ENCODE data around the gene MYO5B.

The MYO5B gene

GRCh38 chr18:49966090-49966489, 228.9 kb downstream of the MYO5B start:
- peaks cover 0 to 15% (median 12%) of the 10 kb centered on the region in 5 experiments for H3K27me3 ChIP-seq (replicated peaks in 2 of 5; ENCODE audit: control insufficient read depth in 4 of 5, insufficient read depth in 5 of 5, low read length in 4 of 5)
- no peak for DNase-seq
- H3K9me3 ChIP-seq (ENCODE audit: control extremely low read depth in 1 of 5, control insufficient read depth in 4 of 5, insufficient read depth in 2 of 5, low read depth in 1 of 5, low read length in 4 of 5) = no peaks in the 10 kb centered on the region
- POLR2A ChIA-PET = no interaction called here
- H3K36me3 ChIP-seq (ENCODE audit: control insufficient read depth in 4 of 4, insufficient read depth in 4 of 4, low read length in 3 of 4) = no peaks in the 10 kb centered on the region
- WGBS (ENCODE audit: insufficient coverage) = 81% methylated on average over 3 of the region's 3 CpGs
- no peaks in the 10 kb centered on the region for H3K4me1 ChIP-seq (ENCODE audit: control extremely low read depth in 1 of 4, control insufficient read depth in 4 of 4, insufficient read depth in 4 of 4, low read length in 3 of 4)
- no peak overlapping the region for H3K4me3 ChIP-seq (ENCODE audit: control insufficient read depth in 1 of 7, extremely low read depth in 1 of 7, insufficient read depth in 4 of 7, low read depth in 2 of 7, low read length in 6 of 7)
- no peak overlapping the region for H3K27ac ChIP-seq (ENCODE audit: insufficient read depth in 1 of 2, low read depth in 1 of 2, low read length in 2 of 2, poor library complexity in 1 of 2, severe bottlenecking in 2 of 2)
- CTCF ChIA-PET = no interaction called here

GRCh38 chr18:49963217-49963616, 231.7 kb downstream of the MYO5B start:
- POLR2A ChIA-PET = no interaction called here
- peaks cover 0 to 38% (median 8%) of the 10 kb centered on the region in 5 experiments for H3K27me3 ChIP-seq (replicated peaks in 2 of 5; ENCODE audit: control insufficient read depth in 4 of 5, insufficient read depth in 5 of 5, low read length in 4 of 5)
- CTCF ChIA-PET = no interaction called here
- H3K4me1 ChIP-seq (ENCODE audit: control extremely low read depth in 1 of 4, control insufficient read depth in 4 of 4, insufficient read depth in 4 of 4, low read length in 3 of 4) = peaks cover 0 to 4% (median 1%) of the 10 kb centered on the region in 4 experiments
- H3K9me3 ChIP-seq (ENCODE audit: control extremely low read depth in 1 of 5, control insufficient read depth in 4 of 5, insufficient read depth in 2 of 5, low read depth in 1 of 5, low read length in 4 of 5) = no peaks in the 10 kb centered on the region
- no peak for DNase-seq
- 97% methylated on average over 4 of the region's 4 CpGs for WGBS (ENCODE audit: insufficient coverage)
- no peak overlapping the region for H3K4me3 ChIP-seq (ENCODE audit: control insufficient read depth in 1 of 7, extremely low read depth in 1 of 7, insufficient read depth in 4 of 7, low read depth in 2 of 7, low read length in 6 of 7)
- no peaks in the 10 kb centered on the region for H3K36me3 ChIP-seq (ENCODE audit: control insufficient read depth in 4 of 4, insufficient read depth in 4 of 4, low read length in 3 of 4)
- H3K27ac ChIP-seq (ENCODE audit: insufficient read depth in 1 of 2, low read depth in 1 of 2, low read length in 2 of 2, poor library complexity in 1 of 2, severe bottlenecking in 2 of 2) = no peak overlapping the region

- H3K4me3 ChIP-seq (ENCODE audit: control insufficient read depth in 1 of 7, extremely low read depth in 1 of 7, insufficient read depth in 4 of 7, low read depth in 2 of 7, low read length in 6 of 7) = no peak overlapping the region
- no peaks in the 10 kb centered on the region for H3K36me3 ChIP-seq (ENCODE audit: control insufficient read depth in 4 of 4, insufficient read depth in 4 of 4, low read length in 3 of 4)
- DNase-seq = no peak
- POLR2A ChIA-PET = no interaction called here
- WGBS (ENCODE audit: insufficient coverage) = no CpG with 5 or more reads among the region's 2 CpGs
- H3K9me3 ChIP-seq (ENCODE audit: control extremely low read depth in 1 of 5, control insufficient read depth in 4 of 5, insufficient read depth in 2 of 5, low read depth in 1 of 5, low read length in 4 of 5) = no peaks in the 10 kb centered on the region
- peaks cover 0 to 11% (median 6%) of the 10 kb centered on the region in 4 experiments for H3K4me1 ChIP-seq (ENCODE audit: control extremely low read depth in 1 of 4, control insufficient read depth in 4 of 4, insufficient read depth in 4 of 4, low read length in 3 of 4)
- H3K27ac ChIP-seq (ENCODE audit: insufficient read depth in 1 of 2, low read depth in 1 of 2, low read length in 2 of 2, poor library complexity in 1 of 2, severe bottlenecking in 2 of 2) = no peak overlapping the region
- H3K27me3 ChIP-seq (replicated peaks in 2 of 5; ENCODE audit: control insufficient read depth in 4 of 5, insufficient read depth in 5 of 5, low read length in 4 of 5) = peaks cover 0 to 44% (median 8%) of the 10 kb centered on the region in 5 experiments
- CTCF ChIA-PET = no interaction called here
Measured at GRCh38 chr18:49961271-49961670, 233.7 kb downstream of the MYO5B start.

- Histone ChIP-seq H3K27ac (ENCODE audit: insufficient read depth in 1 of 2, low read depth in 1 of 2, low read length in 2 of 2, poor library complexity in 1 of 2, severe bottlenecking in 2 of 2) (no peak overlapping the region), H3K27me3 (replicated peaks in 2 of 5; ENCODE audit: control insufficient read depth in 4 of 5, insufficient read depth in 5 of 5, low read length in 4 of 5) (peaks cover 0 to 44% (median 4%) of the 10 kb centered on the region in 5 experiments), H3K4me1 (ENCODE audit: control extremely low read depth in 1 of 4, control insufficient read depth in 4 of 4, insufficient read depth in 4 of 4, low read length in 3 of 4) (peaks cover 0 to 11% (median 6%) of the 10 kb centered on the region in 4 experiments), H3K36me3 (ENCODE audit: control insufficient read depth in 4 of 4, insufficient read depth in 4 of 4, low read length in 3 of 4) (no peaks in the 10 kb centered on the region), H3K4me3 (ENCODE audit: control insufficient read depth in 1 of 7, extremely low read depth in 1 of 7, insufficient read depth in 4 of 7, low read depth in 2 of 7, low read length in 6 of 7) (no peak overlapping the region), H3K9me3 (ENCODE audit: control extremely low read depth in 1 of 5, control insufficient read depth in 4 of 5, insufficient read depth in 2 of 5, low read depth in 1 of 5, low read length in 4 of 5) (no peaks in the 10 kb centered on the region)
- 91% methylated on average over 4 of the region's 4 CpGs for WGBS (ENCODE audit: insufficient coverage)
- ChIA-PET CTCF (no interaction called here), POLR2A (no interaction called here)
- DNase-seq = no peak
Measured at GRCh38 chr18:49960376-49960775, 234.6 kb downstream of the MYO5B start.

GRCh38 chr18:49959176-49959575, 235.8 kb downstream of the MYO5B start:
- CTCF ChIA-PET = no interaction called here

GRCh38 chr18:49955263-49955662, 239.7 kb downstream of the MYO5B start:
- H3K27me3 ChIP-seq (replicated peaks in 2 of 5; ENCODE audit: control insufficient read depth in 4 of 5, insufficient read depth in 5 of 5, low read length in 4 of 5) = peaks cover 0 to 61% (median 7%) of the 10 kb centered on the region in 5 experiments
- POLR2A ChIA-PET = no interaction called here
- WGBS (ENCODE audit: insufficient coverage) = 100% methylated on average over 4 of the region's 5 CpGs
- CTCF ChIA-PET = no interaction called here
- H3K4me3 ChIP-seq (ENCODE audit: control insufficient read depth in 1 of 7, extremely low read depth in 1 of 7, insufficient read depth in 4 of 7, low read depth in 2 of 7, low read length in 6 of 7) = no peak overlapping the region
- peaks cover under 1 to 11% (median 6%) of the 10 kb centered on the region in 4 experiments for H3K4me1 ChIP-seq (ENCODE audit: control extremely low read depth in 1 of 4, control insufficient read depth in 4 of 4, insufficient read depth in 4 of 4, low read length in 3 of 4)
- no peak for DNase-seq
- H3K36me3 ChIP-seq (ENCODE audit: control insufficient read depth in 4 of 4, insufficient read depth in 4 of 4, low read length in 3 of 4) = no peaks in the 10 kb centered on the region
- H3K27ac ChIP-seq (ENCODE audit: insufficient read depth in 1 of 2, low read depth in 1 of 2, low read length in 2 of 2, poor library complexity in 1 of 2, severe bottlenecking in 2 of 2) = no peak overlapping the region
- no peaks in the 10 kb centered on the region for H3K9me3 ChIP-seq (ENCODE audit: control extremely low read depth in 1 of 5, control insufficient read depth in 4 of 5, insufficient read depth in 2 of 5, low read depth in 1 of 5, low read length in 4 of 5)

More at GRCh38 chr18:49959176-49959575, 235.8 kb downstream of the MYO5B start:
- peaks cover 0 to 56% (median 6%) of the 10 kb centered on the region in 5 experiments for H3K27me3 ChIP-seq (replicated peaks in 2 of 5; ENCODE audit: control insufficient read depth in 4 of 5, insufficient read depth in 5 of 5, low read length in 4 of 5)
- H3K4me3 ChIP-seq (ENCODE audit: control insufficient read depth in 1 of 7, extremely low read depth in 1 of 7, insufficient read depth in 4 of 7, low read depth in 2 of 7, low read length in 6 of 7) = no peak overlapping the region
- no peak overlapping the region for H3K27ac ChIP-seq (ENCODE audit: insufficient read depth in 1 of 2, low read depth in 1 of 2, low read length in 2 of 2, poor library complexity in 1 of 2, severe bottlenecking in 2 of 2)
- H3K36me3 ChIP-seq (ENCODE audit: control insufficient read depth in 4 of 4, insufficient read depth in 4 of 4, low read length in 3 of 4) = no peaks in the 10 kb centered on the region
- POLR2A ChIA-PET = no interaction called here
- H3K9me3 ChIP-seq (ENCODE audit: control extremely low read depth in 1 of 5, control insufficient read depth in 4 of 5, insufficient read depth in 2 of 5, low read depth in 1 of 5, low read length in 4 of 5) = no peaks in the 10 kb centered on the region
- no peak for DNase-seq
- H3K4me1 ChIP-seq (ENCODE audit: control extremely low read depth in 1 of 4, control insufficient read depth in 4 of 4, insufficient read depth in 4 of 4, low read length in 3 of 4) = peaks cover 0 to 11% (median 6%) of the 10 kb centered on the region in 4 experiments
- 69% methylated on average over 5 of the region's 5 CpGs for WGBS (ENCODE audit: insufficient coverage)

GRCh38 chr18:49953391-49953790, 241.6 kb downstream of the MYO5B start:
- no peak overlapping the region for H3K4me3 ChIP-seq (ENCODE audit: control insufficient read depth in 1 of 7, extremely low read depth in 1 of 7, insufficient read depth in 4 of 7, low read depth in 2 of 7, low read length in 6 of 7)
- no peaks in the 10 kb centered on the region for H3K36me3 ChIP-seq (ENCODE audit: control insufficient read depth in 4 of 4, insufficient read depth in 4 of 4, low read length in 3 of 4)
- peaks cover 3 to 14% (median 9%) of the 10 kb centered on the region in 4 experiments for H3K4me1 ChIP-seq (ENCODE audit: control extremely low read depth in 1 of 4, control insufficient read depth in 4 of 4, insufficient read depth in 4 of 4, low read length in 3 of 4)
- 100% methylated on average over 1 of the region's 1 CpG for WGBS (ENCODE audit: insufficient coverage)
- H3K27me3 ChIP-seq (replicated peaks in 2 of 5; ENCODE audit: control insufficient read depth in 4 of 5, insufficient read depth in 5 of 5, low read length in 4 of 5) = peaks cover 0 to 49% (median 5%) of the 10 kb centered on the region in 5 experiments
- H3K27ac ChIP-seq (ENCODE audit: insufficient read depth in 1 of 2, low read depth in 1 of 2, low read length in 2 of 2, poor library complexity in 1 of 2, severe bottlenecking in 2 of 2) = no peak overlapping the region
- POLR2A ChIA-PET = no interaction called here
- DNase-seq = no peak
- no peaks in the 10 kb centered on the region for H3K9me3 ChIP-seq (ENCODE audit: control extremely low read depth in 1 of 5, control insufficient read depth in 4 of 5, insufficient read depth in 2 of 5, low read depth in 1 of 5, low read length in 4 of 5)
- CTCF ChIA-PET = no interaction called here
